ENCODE measurements around the gene CST9L.

DNA sequence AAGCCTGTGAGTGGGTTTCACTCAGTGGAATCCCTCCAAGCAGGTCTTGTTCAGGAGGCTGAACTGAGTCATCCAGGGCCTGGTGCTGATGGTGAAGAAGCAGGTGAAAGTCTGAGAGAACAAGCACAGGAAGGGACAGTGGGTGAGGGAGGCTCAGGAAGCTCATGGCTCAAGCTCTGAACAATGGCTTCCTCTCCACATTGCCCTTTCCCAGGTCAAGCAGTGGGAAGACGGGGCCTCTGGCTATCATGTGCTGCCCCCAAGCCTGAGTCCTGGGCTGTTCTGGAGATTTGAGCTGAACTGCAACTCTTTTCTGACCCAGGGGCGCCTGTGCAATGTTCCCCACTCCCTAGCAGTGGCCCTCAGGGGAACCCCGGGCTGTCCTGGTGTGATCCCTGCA is 3.4 kb downstream of the CST9L start:
- TF ChIP-seq, protein P1, sequence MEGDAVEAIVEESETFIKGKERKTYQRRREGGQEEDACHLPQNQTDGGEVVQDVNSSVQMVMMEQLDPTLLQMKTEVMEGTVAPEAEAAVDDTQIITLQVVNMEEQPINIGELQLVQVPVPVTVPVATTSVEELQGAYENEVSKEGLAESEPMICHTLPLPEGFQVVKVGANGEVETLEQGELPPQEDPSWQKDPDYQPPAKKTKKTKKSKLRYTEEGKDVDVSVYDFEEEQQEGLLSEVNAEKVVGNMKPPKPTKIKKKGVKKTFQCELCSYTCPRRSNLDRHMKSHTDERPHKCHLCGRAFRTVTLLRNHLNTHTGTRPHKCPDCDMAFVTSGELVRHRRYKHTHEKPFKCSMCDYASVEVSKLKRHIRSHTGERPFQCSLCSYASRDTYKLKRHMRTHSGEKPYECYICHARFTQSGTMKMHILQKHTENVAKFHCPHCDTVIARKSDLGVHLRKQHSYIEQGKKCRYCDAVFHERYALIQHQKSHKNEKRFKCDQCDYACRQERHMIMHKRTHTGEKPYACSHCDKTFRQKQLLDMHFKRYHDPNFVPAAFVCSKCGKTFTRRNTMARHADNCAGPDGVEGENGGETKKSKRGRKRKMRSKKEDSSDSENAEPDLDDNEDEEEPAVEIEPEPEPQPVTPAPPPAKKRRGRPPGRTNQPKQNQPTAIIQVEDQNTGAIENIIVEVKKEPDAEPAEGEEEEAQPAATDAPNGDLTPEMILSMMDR (IDR thresholded peaks at IDR 0.05) = no peak
- TF ChIP-seq POLR2A (IDR thresholded peaks at IDR 0.05) = no peak

Data from heart left ventricle (tissue), 13 donors.